HepG2 (cell line): ENCODE measurements around the gene DDIT4. TPM values are rescaled to one million over a fixed set of nuclear protein-coding genes. Genes with fewer than 3 reads are reported as not detected.

ENCODE experiments used
- GABPB1 ChIP-seq: IDR thresholded peaks from 2 replicates; pipeline ENCODE4 v1.6.1; 2016; ENCODE audit warnings: mild to moderate bottlenecking, missing genetic modification reagents, moderate library complexity, missing compliant biosample characterization
- GTF3A ChIP-seq: sonication (generic); formaldehyde crosslinking; conservative IDR thresholded peaks from 2 replicates; pipeline ENCODE4 v1.4.0; 2020; ENCODE audit warnings: mild to moderate bottlenecking, missing genetic modification reagents
- KLF11 ChIP-seq: IDR thresholded peaks from 2 replicates; pipeline ENCODE4 v1.6.1; 2016; ENCODE audit warnings: missing compliant biosample characterization
- KLF15 ChIP-seq: sonication (generic); formaldehyde crosslinking; IDR thresholded peaks from 2 replicates; pipeline ENCODE4 v1.8.1; 2023; ENCODE audit warnings: borderline replicate concordance, mild to moderate bottlenecking, inconsistent platforms, missing genetic modification reagents, mixed read lengths
- NFIB ChIP-seq: sonication (generic); formaldehyde crosslinking; IDR thresholded peaks from 2 replicates; pipeline ENCODE4 v1.9.0; 2021; ENCODE audit warnings: missing genetic modification reagents, mild to moderate bottlenecking, borderline replicate concordance
- NRL ChIP-seq: sonication (generic); formaldehyde crosslinking; IDR thresholded peaks from 2 replicates; pipeline ENCODE4 v1.5.0; 2020; ENCODE audit warnings: missing genetic modification reagents, mild to moderate bottlenecking, moderate library complexity, borderline replicate concordance
- PHF8 ChIP-seq: sonication (generic); formaldehyde crosslinking; IDR thresholded peaks from 2 replicates; pipeline ENCODE4 v1.5.0; 2020; ENCODE audit warnings: missing genetic modification reagents
- RFX5 ChIP-seq: IDR thresholded peaks from 2 replicates; pipeline ENCODE4 v1.6.1; 2011; ENCODE audit warnings: low read depth, low read length, improper control_type of control experiment
- ZKSCAN5 ChIP-seq: sonication (generic); formaldehyde crosslinking; IDR thresholded peaks from 2 replicates; pipeline ENCODE4 v1.5.1; 2020; ENCODE audit warnings: mild to moderate bottlenecking, missing genetic modification reagents
- ZNF317 ChIP-seq: sonication (generic); formaldehyde crosslinking; IDR thresholded peaks from 2 replicates; pipeline ENCODE4 v1.5.0; 2020; ENCODE audit warnings: mild to moderate bottlenecking, missing genetic modification reagents
- ZNF326 ChIP-seq: sonication (generic); formaldehyde crosslinking; IDR thresholded peaks from 2 replicates; pipeline ENCODE4 v1.4.0; 2020; ENCODE audit warnings: missing genetic modification reagents, borderline replicate concordance
- ZSCAN9 ChIP-seq: IDR thresholded peaks from 2 replicates; pipeline ENCODE4 v1.6.1; 2016; ENCODE audit warnings: borderline replicate concordance
- polyA plus RNA-seq, 8 experiments: library from polyadenylated mRNA; depleted of rRNA in 3 of 8; stranded (reverse) in 7 of 8; unstranded in 1 of 8; fragments of >200 nt; fragmentation: Illumina TruSeq in 4 of 8; extraction: Trizol in 4 of 8; gene quantifications; 2 replicates each; pipeline versions ENCODE4 v1.2.1 to v1.2.3, GENCODE V29; 2011 to 2016; ENCODE audit warnings: low read depth in 4 of 8, missing spikeins in 1 of 8, mixed read lengths in 1 of 8; ENCODE audit not compliant: insufficient read depth in 1 of 8
- total RNA-seq, 5 experiments: library from RNA; depleted of rRNA; stranded (reverse); fragments of >200 nt; fragmentation: Illumina TruSeq; extraction: Trizol; gene quantifications; 2 replicates each; pipeline ENCODE4 v1.2.3, GENCODE V29; 2016; ENCODE audit warnings: low read depth in 1 of 5
- TF ChIP-seq, protein P1 (sequence below): sonication (generic); formaldehyde crosslinking; IDR thresholded peaks from one replicate; pipeline ENCODE4 v1.5.1; 2020; ENCODE audit warnings: mild to moderate bottlenecking, missing genetic modification reagents; ENCODE audit errors: not compliant biosample characterization
- TF ChIP-seq, protein P2 (sequence below): IDR thresholded peaks from 2 replicates; pipeline ENCODE4 v1.6.1; 2016; ENCODE audit warnings: missing genetic modification reagents, missing compliant biosample characterization
- TF ChIP-seq, protein P3 (sequence below): IDR thresholded peaks from 2 replicates; pipeline ENCODE4 v1.6.1; 2018; ENCODE audit warnings: missing genetic modification reagents, mild to moderate bottlenecking, missing compliant biosample characterization
- TF ChIP-seq, protein P4 (sequence below): sonication (generic); formaldehyde crosslinking; IDR thresholded peaks from 2 replicates; pipeline ENCODE4 v1.8.1; 2022; ENCODE audit warnings: low read depth, mild to moderate bottlenecking, missing genetic modification reagents

The DDIT4 gene
- total and polyA plus RNA-seq, 2 of the 13 experiments (the other 11 are each of a cell fraction or from before 2014, with no cell fraction given): 35.6 to 40.7 TPM

DNA sequence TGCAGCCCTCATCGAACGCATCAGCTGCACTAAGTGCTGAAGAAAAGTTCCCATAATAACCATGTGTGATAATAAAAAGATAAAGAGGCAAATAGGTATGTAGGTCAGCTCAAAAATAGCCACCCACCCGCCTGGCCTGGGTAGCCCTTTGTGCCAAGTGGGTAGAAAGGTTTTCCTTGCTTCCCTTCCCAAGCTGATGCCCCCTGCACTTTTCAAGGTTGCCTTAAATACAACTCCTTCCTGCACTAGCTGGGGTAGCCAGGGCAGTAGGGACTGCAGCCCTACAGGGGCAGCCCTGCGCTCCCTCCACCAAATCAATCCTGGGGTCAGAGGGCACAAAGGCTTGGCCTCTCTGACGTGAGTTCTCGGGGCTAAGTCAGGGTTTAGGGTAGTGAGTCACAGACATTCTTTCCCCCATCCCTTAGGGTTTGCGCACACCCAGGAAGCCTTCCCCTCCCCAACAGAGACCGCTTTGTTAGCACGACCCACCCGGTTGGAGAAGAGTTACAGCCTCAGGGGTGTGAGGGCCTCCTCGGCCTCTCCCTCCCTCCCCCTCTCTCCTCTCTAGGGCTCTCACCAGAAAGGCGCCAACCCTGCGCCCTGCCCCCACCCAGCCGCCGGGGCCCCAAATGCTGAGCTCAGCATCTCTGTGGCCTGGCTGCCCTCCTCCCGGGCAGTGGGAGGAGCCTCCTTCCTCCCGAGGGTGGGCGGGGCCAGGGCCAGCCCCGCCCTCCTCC is 13.3 kb upstream of the DDIT4 start (continued):
- TF ChIP-seq KLF11 (CRISPR knock-in tag): no peak; the same call in 1 of the 2 replicates
- TF ChIP-seq ZNF326: no peak
- TF ChIP-seq, protein P1, sequence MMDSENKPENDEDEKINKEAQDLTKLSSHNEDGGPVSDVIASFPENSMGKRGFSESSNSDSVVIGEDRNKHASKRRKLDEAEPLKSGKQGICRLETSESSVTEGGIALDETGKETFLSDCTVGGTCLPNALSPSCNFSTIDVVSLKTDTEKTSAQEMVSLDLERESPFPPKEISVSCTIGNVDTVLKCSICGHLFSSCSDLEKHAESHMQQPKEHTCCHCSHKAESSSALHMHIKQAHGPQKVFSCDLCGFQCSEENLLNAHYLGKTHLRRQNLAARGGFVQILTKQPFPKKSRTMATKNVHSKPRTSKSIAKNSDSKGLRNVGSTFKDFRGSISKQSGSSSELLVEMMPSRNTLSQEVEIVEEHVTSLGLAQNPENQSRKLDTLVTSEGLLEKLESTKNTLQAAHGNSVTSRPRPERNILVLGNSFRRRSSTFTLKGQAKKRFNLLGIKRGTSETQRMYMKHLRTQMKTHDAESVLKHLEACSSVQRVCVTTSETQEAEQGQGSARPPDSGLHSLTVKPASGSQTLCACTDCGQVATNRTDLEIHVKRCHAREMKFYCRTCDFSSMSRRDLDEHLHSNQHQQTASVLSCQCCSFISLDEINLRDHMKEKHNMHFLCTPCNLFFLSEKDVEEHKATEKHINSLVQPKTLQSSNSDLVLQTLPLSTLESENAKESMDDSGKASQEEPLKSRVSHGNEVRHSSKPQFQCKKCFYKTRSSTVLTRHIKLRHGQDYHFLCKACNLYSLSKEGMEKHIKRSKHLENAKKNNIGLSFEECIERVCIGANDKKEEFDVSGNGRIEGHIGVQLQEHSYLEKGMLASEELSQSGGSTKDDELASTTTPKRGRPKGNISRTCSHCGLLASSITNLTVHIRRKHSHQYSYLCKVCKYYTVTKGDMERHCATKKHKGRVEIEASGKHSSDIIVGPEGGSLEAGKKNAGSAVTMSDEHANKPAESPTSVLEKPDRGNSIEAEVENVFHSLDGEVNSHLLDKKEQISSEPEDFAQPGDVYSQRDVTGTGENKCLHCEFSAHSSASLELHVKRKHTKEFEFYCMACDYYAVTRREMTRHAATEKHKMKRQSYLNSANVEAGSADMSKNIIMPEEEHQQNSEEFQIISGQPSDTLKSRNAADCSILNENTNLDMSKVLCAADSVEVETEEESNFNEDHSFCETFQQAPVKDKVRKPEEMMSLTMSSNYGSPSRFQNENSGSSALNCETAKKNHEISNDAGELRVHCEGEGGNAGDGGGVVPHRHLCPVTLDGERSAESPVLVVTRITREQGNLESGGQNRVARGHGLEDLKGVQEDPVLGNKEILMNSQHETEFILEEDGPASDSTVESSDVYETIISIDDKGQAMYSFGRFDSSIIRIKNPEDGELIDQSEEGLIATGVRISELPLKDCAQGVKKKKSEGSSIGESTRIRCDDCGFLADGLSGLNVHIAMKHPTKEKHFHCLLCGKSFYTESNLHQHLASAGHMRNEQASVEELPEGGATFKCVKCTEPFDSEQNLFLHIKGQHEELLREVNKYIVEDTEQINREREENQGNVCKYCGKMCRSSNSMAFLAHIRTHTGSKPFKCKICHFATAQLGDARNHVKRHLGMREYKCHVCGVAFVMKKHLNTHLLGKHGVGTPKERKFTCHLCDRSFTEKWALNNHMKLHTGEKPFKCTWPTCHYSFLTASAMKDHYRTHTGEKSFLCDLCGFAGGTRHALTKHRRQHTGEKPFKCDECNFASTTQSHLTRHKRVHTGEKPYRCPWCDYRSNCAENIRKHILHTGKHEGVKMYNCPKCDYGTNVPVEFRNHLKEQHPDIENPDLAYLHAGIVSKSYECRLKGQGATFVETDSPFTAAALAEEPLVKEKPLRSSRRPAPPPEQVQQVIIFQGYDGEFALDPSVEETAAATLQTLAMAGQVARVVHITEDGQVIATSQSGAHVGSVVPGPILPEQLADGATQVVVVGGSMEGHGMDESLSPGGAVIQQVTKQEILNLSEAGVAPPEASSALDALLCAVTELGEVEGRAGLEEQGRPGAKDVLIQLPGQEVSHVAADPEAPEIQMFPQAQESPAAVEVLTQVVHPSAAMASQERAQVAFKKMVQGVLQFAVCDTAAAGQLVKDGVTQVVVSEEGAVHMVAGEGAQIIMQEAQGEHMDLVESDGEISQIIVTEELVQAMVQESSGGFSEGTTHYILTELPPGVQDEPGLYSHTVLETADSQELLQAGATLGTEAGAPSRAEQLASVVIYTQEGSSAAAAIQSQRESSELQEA (CRISPR knock-in tag): no peak
- no peak for TF ChIP-seq ZKSCAN5 (CRISPR knock-in tag)
- TF ChIP-seq, protein P2, sequence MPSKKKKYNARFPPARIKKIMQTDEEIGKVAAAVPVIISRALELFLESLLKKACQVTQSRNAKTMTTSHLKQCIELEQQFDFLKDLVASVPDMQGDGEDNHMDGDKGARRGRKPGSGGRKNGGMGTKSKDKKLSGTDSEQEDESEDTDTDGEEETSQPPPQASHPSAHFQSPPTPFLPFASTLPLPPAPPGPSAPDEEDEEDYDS: 0 out of 2 replicates have a peak, but pooled peaks have one; percentile 63
- no peak for TF ChIP-seq KLF15 (CRISPR knock-in tag)
- TF ChIP-seq ZNF317 (CRISPR knock-in tag): no peak
- peak; percentile 77; the same call in 1 of the 2 replicates for TF ChIP-seq RFX5
- TF ChIP-seq NFIB (CRISPR knock-in tag): no peak
- TF ChIP-seq ZSCAN9 (CRISPR knock-in tag): 0 out of 2 replicates have a peak, but pooled peaks have one; percentile 55
- TF ChIP-seq, protein P3, sequence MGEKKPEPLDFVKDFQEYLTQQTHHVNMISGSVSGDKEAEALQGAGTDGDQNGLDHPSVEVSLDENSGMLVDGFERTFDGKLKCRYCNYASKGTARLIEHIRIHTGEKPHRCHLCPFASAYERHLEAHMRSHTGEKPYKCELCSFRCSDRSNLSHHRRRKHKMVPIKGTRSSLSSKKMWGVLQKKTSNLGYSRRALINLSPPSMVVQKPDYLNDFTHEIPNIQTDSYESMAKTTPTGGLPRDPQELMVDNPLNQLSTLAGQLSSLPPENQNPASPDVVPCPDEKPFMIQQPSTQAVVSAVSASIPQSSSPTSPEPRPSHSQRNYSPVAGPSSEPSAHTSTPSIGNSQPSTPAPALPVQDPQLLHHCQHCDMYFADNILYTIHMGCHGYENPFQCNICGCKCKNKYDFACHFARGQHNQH (CRISPR knock-in tag): peak; percentile 82
- TF ChIP-seq, protein P4, sequence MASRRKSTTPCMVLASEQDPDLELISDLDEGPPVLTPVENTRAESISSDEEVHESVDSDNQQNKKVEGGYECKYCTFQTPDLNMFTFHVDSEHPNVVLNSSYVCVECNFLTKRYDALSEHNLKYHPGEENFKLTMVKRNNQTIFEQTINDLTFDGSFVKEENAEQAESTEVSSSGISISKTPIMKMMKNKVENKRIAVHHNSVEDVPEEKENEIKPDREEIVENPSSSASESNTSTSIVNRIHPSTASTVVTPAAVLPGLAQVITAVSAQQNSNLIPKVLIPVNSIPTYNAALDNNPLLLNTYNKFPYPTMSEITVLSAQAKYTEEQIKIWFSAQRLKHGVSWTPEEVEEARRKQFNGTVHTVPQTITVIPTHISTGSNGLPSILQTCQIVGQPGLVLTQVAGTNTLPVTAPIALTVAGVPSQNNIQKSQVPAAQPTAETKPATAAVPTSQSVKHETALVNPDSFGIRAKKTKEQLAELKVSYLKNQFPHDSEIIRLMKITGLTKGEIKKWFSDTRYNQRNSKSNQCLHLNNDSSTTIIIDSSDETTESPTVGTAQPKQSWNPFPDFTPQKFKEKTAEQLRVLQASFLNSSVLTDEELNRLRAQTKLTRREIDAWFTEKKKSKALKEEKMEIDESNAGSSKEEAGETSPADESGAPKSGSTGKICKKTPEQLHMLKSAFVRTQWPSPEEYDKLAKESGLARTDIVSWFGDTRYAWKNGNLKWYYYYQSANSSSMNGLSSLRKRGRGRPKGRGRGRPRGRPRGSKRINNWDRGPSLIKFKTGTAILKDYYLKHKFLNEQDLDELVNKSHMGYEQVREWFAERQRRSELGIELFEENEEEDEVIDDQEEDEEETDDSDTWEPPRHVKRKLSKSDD: 0 out of 2 replicates have a peak, but pooled peaks have one; percentile 21
- TF ChIP-seq PHF8 (CRISPR knock-in tag): no peak; the same call in 1 of the 2 replicates
- TF ChIP-seq GABPB1: peak; percentile 74
- no peak for TF ChIP-seq GTF3A (CRISPR knock-in tag)
- no peak for TF ChIP-seq NRL (CRISPR knock-in tag)
